NCI-H146 treated with DMSO at 0.1 percent for 48 hours (cell line): ENCODE results near the gene VCAN.

Experiments used
- DNase-seq: peaks from one replicate; lab custom pipeline; 2025; ENCODE audit not compliant: unreplicated experiment; lab: John Stamatoyannopoulos, UW

VCAN gene

GRCh38 chr5:83562071-83562606 lies 90.6 kb downstream of the VCAN start:
- no peak for DNase-seq

- no peak for DNase-seq
Observed at GRCh38 chr5:83562791-83563557, 91.4 kb downstream of the VCAN start.

- DNase-seq: no peak
Observed at GRCh38 chr5:83563631-83564030, 92.1 kb downstream of the VCAN start.

GRCh38 chr5:83564069-83564749 lies 92.7 kb downstream of the VCAN start:
- DNase-seq: no peak

- no peak for DNase-seq
Observed at GRCh38 chr5:83567741-83568140, 96.2 kb downstream of the VCAN start.

GRCh38 chr5:83568186-83568585 lies 96.6 kb downstream of the VCAN start:
- DNase-seq: no peak

- no peak for DNase-seq
Observed at GRCh38 chr5:83570916-83571315, 99.4 kb downstream of the VCAN start.

- no peak for DNase-seq
Observed at GRCh38 chr5:83572271-83572670, 100.7 kb downstream of the VCAN start.

- DNase-seq: no peak
Observed at GRCh38 chr5:83576341-83576740, 104.8 kb downstream of the VCAN start.

GRCh38 chr5:83577036-83577636 lies 105.6 kb downstream of the VCAN start:
- DNase-seq: no peak

- no peak for DNase-seq
Observed at GRCh38 chr5:83583859-83584258, 112.3 kb downstream of the VCAN start.

- no peak for DNase-seq
Observed at GRCh38 chr5:83586874-83587776, 115.6 kb downstream of the VCAN start.

GRCh38 chr5:83589786-83590185 lies 118.2 kb downstream of the VCAN start:
- no peak for DNase-seq

- no peak for DNase-seq
Observed at GRCh38 chr5:83590966-83591365, 119.4 kb downstream of the VCAN start.

- DNase-seq: no peak
Observed at GRCh38 chr5:83595217-83595616, 123.7 kb downstream of the VCAN start.

- no peak for DNase-seq
Observed at GRCh38 chr5:83608122-83608521, 136.6 kb downstream of the VCAN start.

- no peak for DNase-seq
Observed at GRCh38 chr5:83614841-83615240, 143.3 kb downstream of the VCAN start.

- DNase-seq: no peak
Observed at GRCh38 chr5:83628360-83628759, 156.8 kb downstream of the VCAN start.
